GM19043 (cell line): ENCODE results near the gene RASA3.

ENCODE experiments used
- ATAC-seq: cut with Tn5 transposase; IDR thresholded peaks from one replicate; pipeline ENCODE4 v1.9.1; 2021; ENCODE audit warnings: low read depth; ENCODE audit not compliant: unreplicated experiment

RASA3 gene

GRCh38 chr13:114070098-114070799, 62.2 kb downstream of the RASA3 start:
- no peak for ATAC-seq

- ATAC-seq, result no peak
Observed at GRCh38 chr13:114069376-114070097, 62.9 kb downstream of the RASA3 start.

DNA sequence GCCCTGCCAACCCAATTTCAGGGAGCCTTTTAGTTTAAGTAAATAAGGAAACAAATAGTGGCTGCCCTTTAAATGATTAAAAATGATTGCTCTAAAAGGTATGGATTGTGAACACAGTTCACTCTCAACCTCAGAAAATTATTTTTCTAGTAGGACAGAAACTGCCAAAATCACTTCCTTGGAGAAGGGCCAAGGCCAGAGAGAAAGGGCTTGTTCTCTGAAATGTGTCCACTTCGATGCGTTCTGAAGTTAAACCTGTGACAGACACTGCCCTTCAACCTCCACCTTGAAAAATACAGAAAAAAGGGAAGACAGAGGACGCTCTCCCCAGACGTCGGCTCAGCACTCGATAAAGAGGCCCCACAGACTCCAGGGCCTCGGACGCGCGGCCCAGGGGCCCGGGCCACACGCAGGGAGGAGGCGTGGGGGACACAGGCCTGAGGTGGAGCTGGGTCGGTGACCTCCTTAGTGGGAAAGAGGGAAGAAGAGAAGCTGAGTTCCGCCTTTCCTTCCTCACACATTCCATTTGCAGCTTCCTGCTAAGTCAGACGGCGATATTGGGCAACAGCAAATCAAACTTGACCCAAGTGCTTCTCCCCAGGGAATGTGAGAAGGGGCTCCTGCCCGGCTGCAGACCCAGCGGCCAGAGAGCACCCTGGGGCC, 63.6 kb downstream of the RASA3 start:
- no peak for ATAC-seq

GRCh38 chr13:114067886-114068651, 64.4 kb downstream of the RASA3 start:
- ATAC-seq, result no peak

- ATAC-seq, result peak; percentile 61
Observed at GRCh38 chr13:114067381-114067885, 65.0 kb downstream of the RASA3 start.

DNA sequence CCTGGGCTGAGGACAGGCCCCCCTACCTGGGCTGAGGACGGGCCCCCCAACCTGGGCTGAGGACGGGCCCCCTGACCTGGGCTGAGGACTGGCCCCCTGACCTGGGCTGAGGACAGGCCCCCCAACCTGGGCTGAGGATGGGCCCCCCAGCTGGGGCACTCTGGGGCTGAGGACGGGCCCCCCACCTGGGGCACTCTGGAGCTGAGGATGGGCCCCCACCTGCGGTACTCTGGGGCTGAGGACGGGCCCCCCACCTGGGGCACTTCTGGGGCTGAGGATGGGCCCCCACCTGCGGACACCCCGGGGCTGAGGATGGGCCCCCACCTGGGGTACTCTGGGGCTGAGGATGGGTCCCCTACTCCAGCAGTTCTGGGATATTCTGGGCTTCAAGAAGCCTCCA, 65.5 kb downstream of the RASA3 start:
- peak; percentile 5 for ATAC-seq

DNA sequence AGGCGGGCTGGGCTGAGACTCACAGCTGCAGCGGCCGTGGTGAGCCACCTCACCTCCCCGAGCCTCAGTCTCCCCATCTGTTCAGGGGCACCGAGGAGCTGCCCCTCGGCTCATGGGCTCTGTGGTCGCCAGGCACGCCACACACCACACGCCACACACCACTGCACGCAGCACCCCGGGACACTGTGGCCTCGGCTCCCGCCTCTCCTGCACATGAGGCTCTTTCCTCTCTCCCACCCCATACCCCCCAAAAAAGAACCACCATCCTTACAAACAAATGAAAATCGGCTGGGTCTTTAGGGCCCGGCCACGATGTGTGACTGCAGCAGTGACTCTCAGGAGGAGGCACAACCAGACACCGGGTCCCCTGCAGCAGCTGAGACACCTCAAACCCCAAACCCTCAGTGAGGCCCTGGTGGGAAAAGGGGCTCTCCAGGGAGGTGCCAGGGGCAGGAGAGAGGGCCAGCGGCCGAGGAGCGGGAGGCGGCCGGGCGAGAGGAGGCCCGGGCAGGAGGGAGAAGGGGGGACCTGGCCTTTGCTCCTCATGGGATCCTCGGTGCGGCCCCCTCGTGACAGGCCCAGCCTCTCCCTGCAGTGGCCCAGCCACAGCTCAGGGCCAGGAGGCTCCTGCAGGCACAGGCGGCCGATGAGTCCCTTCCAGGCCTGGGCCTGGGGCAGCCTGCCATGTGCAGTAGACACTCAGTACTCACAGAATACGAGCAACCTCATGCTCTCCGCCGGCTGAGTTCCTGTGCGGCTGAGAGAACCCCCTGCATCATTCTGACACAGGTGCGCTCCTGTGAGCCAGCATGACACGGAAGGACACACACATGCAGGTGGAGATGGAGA, 66.3 kb downstream of the RASA3 start:
- ATAC-seq, result no peak

- peak; percentile 40 for ATAC-seq
Observed at GRCh38 chr13:114065141-114065925, 67.1 kb downstream of the RASA3 start.

DNA sequence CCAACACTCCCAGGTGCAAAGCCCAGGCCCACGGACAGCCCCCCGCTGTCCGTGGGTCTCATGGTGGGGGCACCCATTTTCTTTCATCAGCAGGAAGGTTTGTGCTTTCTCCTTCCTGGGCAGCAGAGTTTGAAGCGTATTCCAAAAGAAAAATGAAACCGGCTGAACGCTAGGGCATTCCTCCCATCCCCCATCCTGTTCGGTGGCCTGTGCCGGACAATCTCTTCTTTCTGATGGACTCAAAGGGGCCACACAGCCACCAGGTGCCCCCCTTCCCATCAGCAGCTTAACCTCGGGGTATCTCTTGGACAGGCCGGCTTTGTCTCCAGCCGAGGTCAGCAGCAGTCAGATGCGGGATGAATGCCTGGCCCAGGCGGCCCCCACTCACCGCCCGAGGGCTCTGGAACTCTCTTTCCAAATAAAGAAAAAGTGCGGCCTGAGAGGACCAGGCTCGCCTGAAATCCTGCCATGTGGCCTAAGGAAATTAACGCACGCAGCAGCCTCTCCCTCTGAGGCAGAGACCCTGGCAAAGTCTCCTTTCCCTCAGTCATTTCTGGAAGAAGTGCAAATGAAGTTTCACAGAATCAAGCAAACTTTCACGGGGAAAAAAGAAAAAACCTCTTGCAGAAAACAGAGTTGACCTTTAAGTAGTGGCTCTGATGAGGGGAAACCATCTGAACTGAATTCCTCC, 67.8 kb downstream of the RASA3 start:
- no peak for ATAC-seq

DNA sequence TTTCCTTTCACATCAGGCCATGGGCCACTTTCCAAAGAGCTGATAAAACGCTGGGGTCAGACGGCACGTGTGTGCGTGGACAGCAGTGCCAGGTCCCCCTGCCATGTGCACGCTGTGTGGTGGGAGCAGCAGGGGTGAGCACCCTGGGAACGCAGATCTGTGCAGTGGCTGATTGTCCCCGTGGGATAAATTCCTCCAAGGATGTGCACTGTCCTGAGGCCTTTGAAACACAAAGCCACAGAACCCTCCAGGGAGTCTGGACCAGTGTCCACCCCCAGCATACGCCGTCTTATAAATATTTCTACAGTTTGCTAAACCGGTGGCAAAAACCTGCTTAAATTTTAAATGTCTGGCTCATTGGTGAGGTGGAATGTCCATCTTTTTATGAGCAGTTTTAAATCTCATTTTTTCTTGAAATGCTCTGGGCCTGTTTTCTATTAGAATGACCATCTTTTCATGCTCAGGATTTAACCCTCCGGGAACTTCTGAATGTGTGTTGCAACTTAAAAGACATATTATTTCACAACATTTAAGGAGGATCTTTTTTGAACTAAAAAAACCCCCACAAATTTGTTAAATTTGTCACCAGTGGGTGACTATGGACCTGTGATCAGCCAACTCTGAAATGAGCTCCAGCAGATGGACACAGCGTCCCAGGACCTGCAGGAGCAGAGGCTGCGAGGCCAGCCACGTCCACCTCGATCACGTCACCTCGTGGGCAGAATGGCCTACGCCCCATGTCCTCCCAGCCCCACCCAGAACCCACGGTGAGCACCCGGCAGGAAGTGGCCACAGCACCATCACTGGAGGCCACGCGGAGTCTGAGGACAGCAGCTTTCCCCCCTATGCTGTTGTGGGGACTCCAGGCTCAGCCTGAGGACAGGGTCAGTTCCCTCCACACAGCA, 68.6 kb downstream of the RASA3 start:
- ATAC-seq, result no peak

GRCh38 chr13:114062754-114063153, 69.7 kb downstream of the RASA3 start:
- no peak for ATAC-seq

DNA sequence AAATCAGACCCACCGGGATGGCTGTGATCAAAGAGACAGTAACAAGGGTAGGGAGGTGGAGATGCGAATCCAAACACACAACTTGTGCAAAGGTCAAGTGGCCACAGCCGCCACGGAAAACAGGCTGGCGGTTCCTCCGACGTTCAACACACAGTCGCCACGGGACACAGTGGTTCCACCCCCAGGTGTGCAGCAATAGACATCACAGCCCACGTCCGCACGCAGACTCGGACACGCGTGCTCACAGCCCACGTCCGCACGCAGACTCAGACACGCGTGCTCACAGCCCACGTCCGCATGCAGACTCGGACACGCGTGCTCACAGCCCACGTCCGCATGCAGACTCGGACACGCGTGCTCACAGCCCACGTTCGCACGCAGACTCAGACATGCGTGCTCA, 70.1 kb downstream of the RASA3 start:
- ATAC-seq, result no peak

DNA sequence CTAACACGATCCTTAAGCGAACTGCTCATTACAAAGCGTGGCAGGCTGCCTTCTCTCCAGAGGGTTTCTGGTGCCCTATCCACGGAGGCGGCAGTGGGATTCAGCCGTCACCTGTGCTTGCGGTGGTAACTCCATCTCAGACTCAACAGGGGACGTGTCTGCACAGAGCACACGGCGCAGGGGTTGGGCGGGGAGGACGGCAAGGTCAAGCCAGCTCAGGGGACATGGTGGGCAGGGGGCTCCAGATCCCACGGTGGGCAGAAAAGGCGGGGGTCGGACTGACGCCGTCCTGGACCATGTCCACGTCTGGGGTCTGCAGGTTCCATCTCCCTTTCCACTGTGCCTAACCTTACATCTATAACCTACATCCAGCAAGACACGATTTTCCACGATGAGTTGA, 70.7 kb downstream of the RASA3 start:
- no peak for ATAC-seq

DNA sequence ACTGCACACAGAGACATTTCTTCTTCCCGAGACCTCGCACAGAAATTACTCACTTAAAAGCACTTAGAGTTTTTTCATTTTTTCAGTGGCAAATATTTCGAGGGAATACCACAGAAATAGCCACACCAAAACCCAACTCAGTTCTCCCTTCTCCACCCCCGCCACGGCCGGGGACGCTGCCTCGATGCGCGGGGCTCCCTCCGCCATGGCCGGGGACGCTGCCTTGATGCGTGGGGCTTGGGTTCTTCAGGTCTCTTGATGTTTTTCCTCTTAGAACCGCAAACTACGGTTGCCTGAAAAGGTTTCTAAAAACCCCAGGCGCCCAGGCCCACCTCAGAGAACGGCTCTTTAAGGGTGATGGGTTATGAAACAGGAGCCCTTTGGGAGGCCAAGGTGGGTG, 71.4 kb downstream of the RASA3 start:
- no peak for ATAC-seq

DNA sequence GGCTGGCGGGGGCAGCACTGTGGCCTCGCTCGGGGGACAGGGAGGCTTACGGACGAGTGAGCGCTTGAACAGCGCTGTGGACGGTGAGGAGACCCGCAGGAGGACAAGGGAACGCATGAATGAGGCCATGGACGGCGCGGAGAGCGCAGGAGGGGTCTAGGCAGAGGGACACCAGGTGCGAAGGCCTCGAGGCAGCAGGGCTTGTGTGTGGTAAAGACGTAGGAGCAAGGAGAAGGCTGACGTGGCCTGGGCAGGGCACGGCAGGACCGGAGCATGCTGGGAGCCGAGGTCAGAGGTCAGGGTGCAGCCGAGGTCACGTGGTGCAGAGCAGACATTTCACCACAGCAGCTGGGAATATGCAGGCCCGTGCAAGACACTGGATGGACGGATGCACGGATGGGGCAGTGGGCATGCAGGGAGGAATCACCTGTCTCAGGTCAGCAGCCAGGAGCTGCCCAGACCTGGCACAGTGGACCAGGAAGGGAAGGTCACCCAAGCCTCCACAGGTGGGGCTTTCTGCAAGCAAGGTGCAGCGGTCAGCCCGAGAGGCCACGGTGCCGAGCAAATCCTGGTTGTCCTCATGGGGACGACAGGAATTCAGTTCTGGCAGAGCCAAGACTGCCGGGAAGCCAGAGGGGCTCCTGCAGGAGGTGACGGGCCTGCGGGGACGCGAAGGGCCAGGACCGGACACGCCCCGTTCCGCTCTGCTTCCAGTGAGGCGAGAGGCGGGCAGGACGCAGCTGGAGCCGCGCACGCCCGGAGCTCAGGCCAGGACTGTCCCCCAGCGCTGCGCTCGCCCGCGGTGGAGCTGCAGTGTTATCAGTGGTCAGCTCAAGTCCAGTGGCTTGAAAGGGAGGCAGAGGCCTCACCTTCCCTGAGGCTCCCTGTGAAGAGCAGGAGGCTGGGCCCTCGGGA, 72.2 kb downstream of the RASA3 start:
- ATAC-seq, result no peak

GRCh38 chr13:114059428-114059827, 73.0 kb downstream of the RASA3 start:
- no peak for ATAC-seq
